Osteocyte (in vitro differentiated cells): ENCODE measurements around the gene MROH2A. TPM values are rescaled to one million over a fixed set of nuclear protein-coding genes. Genes with fewer than 3 reads are reported as not detected.

ENCODE experiments used
- DNase-seq: peaks from one replicate; pipeline ENCODE4 v3.0.0; 2021; ENCODE audit warnings: mixed read lengths; ENCODE audit not compliant: unreplicated experiment; ENCODE audit errors: extremely low spot score
- H3K27ac Mint-ChIP-seq: one replicate; pipeline ENCODE4 v1.8.0; 2021; ENCODE audit warnings: mild to moderate bottlenecking, mixed read lengths; ENCODE audit not compliant: unreplicated experiment
- H3K27me3 Mint-ChIP-seq: one replicate; pipeline ENCODE4 v1.8.0; 2021; ENCODE audit warnings: mixed read lengths; ENCODE audit not compliant: unreplicated experiment
- H3K36me3 Mint-ChIP-seq: one replicate; pipeline ENCODE4 v1.8.0; 2021; ENCODE audit warnings: mixed read lengths; ENCODE audit not compliant: unreplicated experiment
- H3K4me1 Mint-ChIP-seq: one replicate; pipeline ENCODE4 v1.8.0; 2021; ENCODE audit warnings: mixed read lengths; ENCODE audit not compliant: unreplicated experiment
- H3K4me3 Mint-ChIP-seq: one replicate; pipeline ENCODE4 v1.8.0; 2021; ENCODE audit warnings: mild to moderate bottlenecking, moderate library complexity, mixed read lengths; ENCODE audit not compliant: unreplicated experiment
- H3K9me3 Mint-ChIP-seq: one replicate; pipeline ENCODE4 v1.8.0; 2021; ENCODE audit warnings: mixed read lengths; ENCODE audit not compliant: unreplicated experiment
- total RNA-seq: library from RNA; stranded (reverse); gene quantifications from 2 replicates; pipeline ENCODE4 v1.2.1, GENCODE V29; 2021
- TF ChIP-seq, protein P1 (sequence below): fragments of 200-600 bp; sonication (generic); IDR thresholded peaks from 2 replicates; pipeline ENCODE4 v1.5.0; 2021; ENCODE audit warnings: antibody characterized with exemption, mild to moderate bottlenecking, moderate library complexity

The MROH2A gene
- total RNA-seq, 1 donor from 2014 or later, result not detected

DNA sequence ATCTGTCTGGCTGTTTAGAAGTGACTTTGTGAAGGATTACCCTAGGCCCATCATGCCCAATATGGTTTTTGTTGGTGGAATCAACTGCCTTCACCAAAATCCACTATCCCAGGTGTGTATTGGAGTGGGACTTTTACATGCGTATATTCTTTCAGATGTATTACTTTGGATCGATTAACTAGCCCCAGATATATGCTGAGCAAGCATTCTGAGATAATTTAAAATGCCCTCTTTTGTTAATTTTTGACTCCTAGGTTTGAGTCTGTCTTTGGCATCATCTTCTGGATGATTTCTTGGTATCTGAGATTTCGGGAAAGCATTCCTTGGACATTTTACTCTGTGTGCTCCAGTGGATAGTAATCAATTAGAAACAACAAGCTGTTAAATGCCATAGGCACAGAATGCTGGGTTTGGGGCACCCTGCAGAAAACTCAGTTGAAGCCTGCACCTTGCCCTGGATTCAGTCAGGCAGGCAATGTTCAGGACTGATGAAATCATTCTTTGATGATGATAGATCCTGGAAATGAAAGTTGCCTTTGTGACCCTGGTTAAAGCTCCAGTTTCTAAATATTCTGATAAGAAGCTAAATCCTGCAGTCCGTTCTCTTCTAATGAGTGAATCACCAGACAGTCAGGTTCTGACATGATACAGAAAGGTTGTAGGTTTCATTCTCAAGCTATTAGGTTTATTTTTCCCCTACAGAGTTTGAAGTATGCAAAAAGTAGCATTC lies 16.9 kb upstream of the MROH2A start:
- TF ChIP-seq, protein P1, sequence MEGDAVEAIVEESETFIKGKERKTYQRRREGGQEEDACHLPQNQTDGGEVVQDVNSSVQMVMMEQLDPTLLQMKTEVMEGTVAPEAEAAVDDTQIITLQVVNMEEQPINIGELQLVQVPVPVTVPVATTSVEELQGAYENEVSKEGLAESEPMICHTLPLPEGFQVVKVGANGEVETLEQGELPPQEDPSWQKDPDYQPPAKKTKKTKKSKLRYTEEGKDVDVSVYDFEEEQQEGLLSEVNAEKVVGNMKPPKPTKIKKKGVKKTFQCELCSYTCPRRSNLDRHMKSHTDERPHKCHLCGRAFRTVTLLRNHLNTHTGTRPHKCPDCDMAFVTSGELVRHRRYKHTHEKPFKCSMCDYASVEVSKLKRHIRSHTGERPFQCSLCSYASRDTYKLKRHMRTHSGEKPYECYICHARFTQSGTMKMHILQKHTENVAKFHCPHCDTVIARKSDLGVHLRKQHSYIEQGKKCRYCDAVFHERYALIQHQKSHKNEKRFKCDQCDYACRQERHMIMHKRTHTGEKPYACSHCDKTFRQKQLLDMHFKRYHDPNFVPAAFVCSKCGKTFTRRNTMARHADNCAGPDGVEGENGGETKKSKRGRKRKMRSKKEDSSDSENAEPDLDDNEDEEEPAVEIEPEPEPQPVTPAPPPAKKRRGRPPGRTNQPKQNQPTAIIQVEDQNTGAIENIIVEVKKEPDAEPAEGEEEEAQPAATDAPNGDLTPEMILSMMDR, result no peak

DNA sequence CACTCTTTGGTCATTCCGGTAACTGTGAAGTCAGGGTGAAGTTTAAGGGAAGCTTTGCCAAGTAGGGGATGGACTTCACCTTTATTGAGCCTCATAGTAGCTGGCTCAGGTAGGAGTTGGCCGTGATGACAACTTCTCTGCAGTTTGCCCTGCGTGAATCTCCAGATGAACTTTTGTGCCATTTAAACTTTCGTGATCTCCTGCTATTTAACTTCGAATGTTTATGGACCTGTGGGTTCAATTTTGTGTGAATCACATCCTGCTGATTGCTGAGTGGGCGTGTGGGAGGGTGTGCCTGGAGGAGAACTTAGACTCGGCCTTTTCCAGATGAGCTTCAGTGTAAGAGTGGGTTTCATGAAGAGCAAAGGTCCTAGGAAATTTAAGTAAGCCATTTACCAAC lies 13.9 kb upstream of the MROH2A start:
- DNase-seq, result no peak
- H3K36me3 Mint-ChIP-seq, result no peaks in the 10 kb centered on the region
- H3K4me3 Mint-ChIP-seq, result no peak overlapping the region
- H3K4me1 Mint-ChIP-seq, result peaks cover 5% of the 10 kb centered on the region
- TF ChIP-seq, protein P1, result no peak
- no peak overlapping the region for H3K27ac Mint-ChIP-seq
- H3K9me3 Mint-ChIP-seq, result no peaks in the 10 kb centered on the region
- peaks cover 32% of the 10 kb centered on the region for H3K27me3 Mint-ChIP-seq

More for the DNA sequence above, 16.9 kb upstream of the MROH2A start:
- no peak overlapping the region for H3K27ac Mint-ChIP-seq
- peaks cover 5% of the 10 kb centered on the region for H3K4me1 Mint-ChIP-seq
- no peaks in the 10 kb centered on the region for H3K36me3 Mint-ChIP-seq
- no peak overlapping the region for H3K4me3 Mint-ChIP-seq
- H3K9me3 Mint-ChIP-seq, result no peaks in the 10 kb centered on the region
- no peak for DNase-seq
- peaks cover 17% of the 10 kb centered on the region for H3K27me3 Mint-ChIP-seq

DNA sequence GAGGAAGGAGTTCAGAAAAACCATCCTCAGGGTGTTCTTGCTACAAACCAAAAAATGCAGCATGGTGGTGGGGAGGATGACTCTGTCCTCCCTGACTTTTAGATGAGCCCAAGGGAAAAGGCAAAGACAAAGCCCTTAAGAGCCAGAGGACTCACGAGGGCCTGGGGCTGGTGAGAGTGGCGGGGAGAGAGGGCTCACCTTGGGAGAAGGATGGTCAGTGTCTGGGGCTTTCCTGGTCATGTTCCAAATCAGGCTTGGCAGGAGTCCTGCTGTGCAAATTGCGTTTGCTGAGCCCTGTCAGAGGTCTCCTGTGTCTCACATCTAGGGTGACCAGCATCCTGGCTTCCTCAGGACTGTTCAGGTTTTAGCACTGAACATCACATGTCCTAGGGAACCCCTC lies 13.4 kb upstream of the MROH2A start:
- Mint-ChIP-seq H3K27ac (no peak overlapping the region), H3K27me3 (peaks cover 34% of the 10 kb centered on the region), H3K4me1 (peaks cover 5% of the 10 kb centered on the region), H3K36me3 (no peaks in the 10 kb centered on the region), H3K4me3 (no peak overlapping the region), H3K9me3 (no peaks in the 10 kb centered on the region)
- TF ChIP-seq, protein P1, result no peak
- no peak for DNase-seq

DNA sequence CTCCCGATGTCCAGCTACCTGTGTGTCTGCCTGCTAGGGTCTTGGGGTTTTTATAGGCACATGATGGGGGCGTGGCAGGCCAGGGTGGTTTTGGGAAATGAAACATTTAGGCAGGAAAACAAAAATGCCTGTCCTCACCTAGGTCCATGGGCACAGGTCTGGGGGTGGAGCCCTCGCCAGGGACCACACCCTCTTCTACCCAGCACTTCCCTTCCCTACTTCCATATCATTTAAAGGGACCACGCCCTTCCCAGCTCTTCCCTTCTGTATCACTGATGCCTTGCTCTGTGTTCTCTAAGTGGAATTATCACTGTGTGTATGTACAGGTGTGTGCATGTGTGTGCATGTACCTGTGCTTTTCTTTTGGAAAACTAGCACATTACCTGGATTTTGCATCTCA lies 11.7 kb upstream of the MROH2A start:
- Mint-ChIP-seq H3K27me3 (peaks cover 27% of the 10 kb centered on the region), H3K36me3 (no peaks in the 10 kb centered on the region), H3K4me1 (peaks cover 5% of the 10 kb centered on the region), H3K27ac (no peak overlapping the region), H3K9me3 (no peaks in the 10 kb centered on the region), H3K4me3 (no peak overlapping the region)
- TF ChIP-seq, protein P1, result no peak
- no peak for DNase-seq

DNA sequence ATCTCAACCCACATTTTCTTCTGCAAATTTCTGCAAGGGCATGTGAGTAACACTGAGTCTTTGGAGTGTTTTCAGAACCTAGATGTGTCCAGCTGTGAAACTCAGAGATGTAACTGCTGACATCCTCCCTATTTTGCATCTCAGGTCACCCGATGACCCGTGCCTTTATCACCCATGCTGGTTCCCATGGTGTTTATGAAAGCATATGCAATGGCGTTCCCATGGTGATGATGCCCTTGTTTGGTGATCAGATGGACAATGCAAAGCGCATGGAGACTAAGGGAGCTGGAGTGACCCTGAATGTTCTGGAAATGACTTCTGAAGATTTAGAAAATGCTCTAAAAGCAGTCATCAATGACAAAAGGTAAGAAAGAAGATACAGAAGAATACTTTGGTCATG lies 10.1 kb upstream of the MROH2A start:
- peaks cover 5% of the 10 kb centered on the region for H3K4me1 Mint-ChIP-seq

More for the DNA sequence above, 10.1 kb upstream of the MROH2A start:
- Mint-ChIP-seq H3K4me3 (no peak overlapping the region), H3K27me3 (peaks cover 25% of the 10 kb centered on the region), H3K9me3 (no peaks in the 10 kb centered on the region), H3K36me3 (no peaks in the 10 kb centered on the region), H3K27ac (no peak overlapping the region)
- TF ChIP-seq, protein P1, result no peak
- no peak for DNase-seq
